GM18517 (cell line): ENCODE measurements around the gene NLGN4X.

ENCODE experiments used
- ATAC-seq: cut with Tn5 transposase; IDR thresholded peaks from one replicate; pipeline ENCODE4 v1.9.1; 2021; ENCODE audit warnings: mild to moderate bottlenecking, moderate library complexity; ENCODE audit not compliant: unreplicated experiment

Gene NLGN4X

GRCh38 chrX:6159468-6159867 lies 69.2 kb downstream of the NLGN4X start:
- no peak for ATAC-seq

- ATAC-seq = no peak
These were observed 76.7 kb downstream of the NLGN4X start for GRCh38 chrX:6151971-6152370.

GRCh38 chrX:6149060-6149872 lies 79.4 kb downstream of the NLGN4X start:
- ATAC-seq = no peak

- no peak for ATAC-seq
These were observed 94.4 kb downstream of the NLGN4X start for GRCh38 chrX:6134255-6134654.

- ATAC-seq = no peak
These were observed 95.7 kb downstream of the NLGN4X start for GRCh38 chrX:6132970-6133369.

GRCh38 chrX:6131287-6131686 lies 97.4 kb downstream of the NLGN4X start:
- ATAC-seq = no peak

GRCh38 chrX:6129195-6129594 lies 99.5 kb downstream of the NLGN4X start:
- ATAC-seq = no peak

- ATAC-seq = no peak
These were observed 108.3 kb downstream of the NLGN4X start for GRCh38 chrX:6120329-6120728.

- no peak for ATAC-seq
These were observed 133.2 kb downstream of the NLGN4X start for GRCh38 chrX:6095469-6095868.

GRCh38 chrX:6074532-6074931 lies 154.1 kb downstream of the NLGN4X start:
- no peak for ATAC-seq

GRCh38 chrX:6071731-6072130 lies 156.9 kb downstream of the NLGN4X start:
- no peak for ATAC-seq

GRCh38 chrX:6067600-6067999 lies 161.1 kb downstream of the NLGN4X start:
- ATAC-seq = no peak

GRCh38 chrX:6053141-6053540 lies 175.5 kb downstream of the NLGN4X start:
- ATAC-seq = no peak

GRCh38 chrX:6052111-6052745 lies 176.4 kb downstream of the NLGN4X start:
- ATAC-seq = no peak

- no peak for ATAC-seq
These were observed 179.5 kb downstream of the NLGN4X start for GRCh38 chrX:6049132-6049531.

- no peak for ATAC-seq
These were observed 187.0 kb downstream of the NLGN4X start for GRCh38 chrX:6041630-6042029.

GRCh38 chrX:6029014-6029413 lies 199.7 kb downstream of the NLGN4X start:
- no peak for ATAC-seq

- ATAC-seq = no peak
These were observed 201.7 kb downstream of the NLGN4X start for GRCh38 chrX:6026980-6027379.

GRCh38 chrX:6026429-6026828 lies 202.2 kb downstream of the NLGN4X start:
- no peak for ATAC-seq

- no peak for ATAC-seq
These were observed 204.5 kb downstream of the NLGN4X start for GRCh38 chrX:6024204-6024603.

- ATAC-seq = peak; percentile 68
These were observed 207.2 kb downstream of the NLGN4X start for GRCh38 chrX:6021316-6022091.

GRCh38 chrX:6019076-6019475 lies 209.6 kb downstream of the NLGN4X start:
- no peak for ATAC-seq
